CD14-positive monocyte (primary cell): ENCODE data around the gene UBE2D4. TPM values are rescaled to one million over a fixed set of nuclear protein-coding genes. Genes with fewer than 3 reads are reported as not detected.
"Not testable (repeated sequence)": the region's sequence is repeated elsewhere in the genome, so short reads cannot be mapped to it uniquely, and the experiment has no call there.

Experiments used
- DNase-seq, 3 donors: peaks; one replicate each; pipeline ENCODE4 v3.0.0-alpha.2; 2011 to 2022
- H2AFZ ChIP-seq: 2 replicates; pipeline ENCODE4 v1.6.0; 2012; ENCODE audit warnings: mild to moderate bottlenecking, low read depth, low read length, inconsistent platforms; ENCODE audit not compliant: insufficient read depth, poor library complexity, severe bottlenecking
- H3K27ac ChIP-seq, 2 donors: 1 replicate in 1 of 2; 2 replicates in 1 of 2; pipeline ENCODE4 v1.5.1; 2012 to 2013; ENCODE audit warnings: low read length in 2 of 2, control low read depth in 1 of 2, inconsistent platforms in 1 of 2, low read depth in 1 of 2, mild to moderate bottlenecking in 1 of 2
- H3K27me3 ChIP-seq, 2 donors: one replicate each; pipeline versions ENCODE4 v1.6.0 to v1.6.1; 2011 to 2013; ENCODE audit warnings: low read length in 2 of 2; ENCODE audit not compliant: control insufficient read depth in 2 of 2, insufficient read depth in 2 of 2
- H3K36me3 ChIP-seq, 2 donors: replicated peaks in 1 of 2; 1 replicate in 1 of 2; 2 replicates in 1 of 2; pipeline versions ENCODE4 v1.5.1 to v1.6.1; 2012 to 2013; ENCODE audit warnings: low read length in 2 of 2, control low read depth in 1 of 2, inconsistent platforms in 1 of 2, mild to moderate bottlenecking in 1 of 2; ENCODE audit not compliant: insufficient read depth in 2 of 2, control insufficient read depth in 1 of 2
- H3K4me1 ChIP-seq, 2 donors: 1 replicate in 1 of 2; 2 replicates in 1 of 2; pipeline versions ENCODE4 v1.5.1 to v1.6.1; 2012 to 2013; ENCODE audit warnings: low read length in 2 of 2, control low read depth in 1 of 2, inconsistent platforms in 1 of 2, mild to moderate bottlenecking in 1 of 2, moderate library complexity in 1 of 2; ENCODE audit not compliant: insufficient read depth in 2 of 2, control insufficient read depth in 1 of 2
- H3K4me2 ChIP-seq: replicated peaks from 2 replicates; pipeline ENCODE3; 2012; ENCODE audit warnings: low read length, moderate library complexity, mild to moderate bottlenecking; ENCODE audit not compliant: poor library complexity, severe bottlenecking; ENCODE audit errors: extremely low read depth
- H3K4me3 ChIP-seq, 3 experiments: fragments of 200-600 bp in 1 of 3; sonication (generic) in 1 of 3; replicated peaks in 1 of 3; 1 replicate in 2 of 3; 2 replicates in 1 of 3; pipeline ENCODE4 v1.5.1; 2011 to 2013; ENCODE audit warnings: low read length in 3 of 3, mild to moderate bottlenecking in 3 of 3, control low read depth in 2 of 3, low read depth in 2 of 3, inconsistent platforms in 1 of 3, moderate library complexity in 1 of 3
- H3K79me2 ChIP-seq: 2 replicates; pipeline ENCODE4 v1.6.0; 2012; ENCODE audit warnings: mild to moderate bottlenecking, control low read depth, inconsistent platforms, low read length, moderate library complexity; ENCODE audit not compliant: insufficient read depth
- H3K9ac ChIP-seq: 2 replicates; pipeline ENCODE4 v1.6.0; 2017; ENCODE audit warnings: low read length, mild to moderate bottlenecking; ENCODE audit not compliant: insufficient read depth, poor library complexity, severe bottlenecking
- H3K9me3 ChIP-seq, 2 donors: replicated peaks in 1 of 2; 1 replicate in 1 of 2; 2 replicates in 1 of 2; pipeline versions ENCODE4 v1.5.1 to v1.6.1; 2012 to 2013; ENCODE audit warnings: low read length in 2 of 2, control low read depth in 1 of 2; ENCODE audit not compliant: control insufficient read depth in 1 of 2, insufficient read depth in 1 of 2
- H4K20me1 ChIP-seq: 2 replicates; pipeline ENCODE4 v1.6.0; 2012; ENCODE audit warnings: mild to moderate bottlenecking, low read length, control low read depth, moderate library complexity; ENCODE audit not compliant: insufficient read depth
- H3K27ac Mint-ChIP-seq, 7 donors: one replicate each; pipeline ENCODE4 v1.8.0; 2020; ENCODE audit warnings: mild to moderate bottlenecking in 7 of 7, mixed read lengths in 7 of 7, moderate library complexity in 6 of 7, inconsistent platforms in 2 of 7
- H3K27me3 Mint-ChIP-seq, 3 donors: one replicate each; pipeline ENCODE4 v1.8.0; 2021 to 2022; ENCODE audit warnings: low read depth in 3 of 3, mild to moderate bottlenecking in 3 of 3, mixed read lengths in 3 of 3, moderate library complexity in 3 of 3, inconsistent platforms in 1 of 3
- H3K36me3 Mint-ChIP-seq, 2 donors: one replicate each; pipeline ENCODE4 v1.8.0; 2020; ENCODE audit warnings: mixed read lengths in 2 of 2, inconsistent platforms in 1 of 2, mild to moderate bottlenecking in 1 of 2
- H3K4me1 Mint-ChIP-seq: one replicate; pipeline ENCODE4 v1.8.0; 2020; ENCODE audit warnings: mild to moderate bottlenecking, mixed read lengths
- H3K4me3 Mint-ChIP-seq, 2 donors: one replicate each; pipeline ENCODE4 v1.8.0; 2020; ENCODE audit warnings: mild to moderate bottlenecking in 2 of 2, mixed read lengths in 2 of 2, moderate library complexity in 1 of 2
- H3K9me3 Mint-ChIP-seq, 7 donors: one replicate each; pipeline ENCODE4 v1.8.0; 2020 to 2022; ENCODE audit warnings: mixed read lengths in 7 of 7, mild to moderate bottlenecking in 6 of 7, moderate library complexity in 6 of 7, inconsistent platforms in 2 of 7
- CTCF ChIP-seq: fragments of 200-600 bp; IDR thresholded peaks from one replicate; pipeline ENCODE4 v1.8.0; 2022; ENCODE audit warnings: antibody characterized with exemption, mild to moderate bottlenecking
- WGBS: methylation state at CpG from one replicate; pipeline ENCODE4 v1.1.5; 2013; ENCODE audit warnings: missing lambda C conversion rate; ENCODE audit not compliant: insufficient coverage; 5-methylcytosine and 5-hydroxymethylcytosine counted together
- intact Hi-C, 2 donors: fragments of 100-400 bp; cut with micrococcal nuclease; formaldehyde crosslinking; loops; one replicate each; pipeline versions ENCODE4 v1.15.0 to v1.15.1; 2023
- polyA plus RNA-seq, 3 donors: library from polyadenylated mRNA; depleted of rRNA in 1 of 3; unstranded in 2 of 3; stranded (reverse) in 1 of 3; fragments of 300-500 nt in 2 of 3; fragments of >200 nt in 1 of 3; fragmentation: Illumina TruSeq in 2 of 3; gene quantifications; 1 replicate in 2 of 3; 2 replicates in 1 of 3; pipeline ENCODE4 v1.2.3, GENCODE V29; 2012 to 2021

The UBE2D4 gene
- polyA plus RNA-seq, 3 donors = 8.2 to 10.9 (median 8.8) TPM

- H3K4me1 Mint-ChIP-seq = no peaks in the 10 kb centered on the region
- no peak overlapping the region for H3K4me3 ChIP-seq
Measured at GRCh38 chr7:43960933-43961332, 34.7 kb downstream of the UBE2D4 start.

GRCh38 chr7:43966392-43966791, 40.2 kb downstream of the UBE2D4 start:
- not testable (repeated sequence) for H3K4me1 Mint-ChIP-seq

More at GRCh38 chr7:43960933-43961332, 34.7 kb downstream of the UBE2D4 start:
- Histone ChIP-seq H4K20me1 (no peaks in the 10 kb centered on the region), H3K4me1 (no peaks in the 10 kb centered on the region), H3K27ac (no peak overlapping the region), H3K79me2 (no peaks in the 10 kb centered on the region), H3K4me2 (no peak overlapping the region), H3K27me3 (no peaks in the 10 kb centered on the region), H3K36me3 (no peaks in the 10 kb centered on the region), H3K9ac (no peak overlapping the region), H3K9me3 (no peaks in the 10 kb centered on the region), H2AFZ (no peak overlapping the region)
- no peak for TF ChIP-seq CTCF
- H3K36me3 Mint-ChIP-seq = peaks cover 4 to 6% of the 10 kb centered on the region in 2 donors
- no peak for DNase-seq
- H3K4me3 Mint-ChIP-seq = no peak overlapping the region
- H3K27ac Mint-ChIP-seq = no peak overlapping the region
- WGBS = 0% methylated on average over 1 of the region's 1 CpG
- peaks cover 0 to 11% (median 4%) of the 10 kb centered on the region in 7 donors for H3K9me3 Mint-ChIP-seq
- intact Hi-C loops = no loop called here
- H3K27me3 Mint-ChIP-seq = no peaks in the 10 kb centered on the region

DNA sequence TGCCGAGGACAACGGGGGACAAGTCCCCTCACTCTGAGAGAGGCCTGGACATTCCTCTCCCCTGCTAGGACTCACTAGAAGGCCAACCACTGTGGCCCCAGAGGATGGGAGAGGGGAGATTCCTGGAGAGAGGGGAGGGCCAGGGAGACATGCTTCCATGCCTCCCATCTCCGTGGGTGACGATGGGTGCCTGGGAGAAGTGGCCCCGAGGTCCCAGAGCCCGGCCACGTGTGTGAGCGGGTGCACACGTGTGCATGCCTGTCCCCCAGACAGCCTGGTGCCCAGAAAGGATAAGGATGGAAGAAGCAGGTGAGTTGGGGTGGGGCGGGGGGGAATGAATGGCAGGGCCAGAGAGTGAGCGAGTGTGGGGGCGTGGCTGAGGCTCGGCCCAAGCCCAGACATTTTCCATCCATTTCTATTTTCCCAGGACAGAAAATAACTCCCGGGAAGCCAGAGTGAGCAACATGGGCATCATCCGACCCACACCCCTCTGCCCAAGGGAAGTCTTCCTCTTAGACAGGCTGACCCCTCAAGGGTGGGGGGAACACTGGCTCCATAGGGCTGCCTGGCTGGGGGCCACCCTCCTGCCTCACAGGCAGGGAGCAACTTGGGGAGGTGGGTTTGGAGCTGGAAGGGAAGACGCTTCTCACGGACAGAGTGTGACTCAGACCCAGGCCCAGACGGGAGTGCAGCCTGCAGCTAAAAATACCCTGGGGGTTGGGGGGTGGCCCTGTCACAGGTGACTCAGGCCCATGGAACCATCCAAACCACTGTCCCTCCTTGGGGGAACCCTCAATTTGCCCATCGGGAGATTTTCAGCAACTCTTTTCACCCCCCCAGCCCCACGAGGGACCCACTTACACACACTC, 42.2 kb downstream of the UBE2D4 start:
- H3K4me3 Mint-ChIP-seq, H2AFZ ChIP-seq, H3K4me1 ChIP-seq, H3K9me3 ChIP-seq, H3K36me3 ChIP-seq, H3K27ac ChIP-seq, H3K36me3 Mint-ChIP-seq, H3K4me1 Mint-ChIP-seq, H3K4me3 ChIP-seq, H3K4me2 ChIP-seq, H3K9me3 Mint-ChIP-seq, H4K20me1 ChIP-seq, H3K9ac ChIP-seq, H3K27ac Mint-ChIP-seq, H3K27me3 Mint-ChIP-seq, H3K27me3 ChIP-seq, DNase-seq, H3K79me2 ChIP-seq, intact Hi-C loops: not testable (repeated sequence)
- WGBS = no CpG with 5 or more reads among the region's 20 CpGs

More at GRCh38 chr7:43966392-43966791, 40.2 kb downstream of the UBE2D4 start:
- H3K27ac Mint-ChIP-seq, H3K27ac ChIP-seq, H2AFZ ChIP-seq, H3K36me3 ChIP-seq, DNase-seq, H3K4me2 ChIP-seq, H3K4me3 ChIP-seq, H3K79me2 ChIP-seq, H3K9me3 ChIP-seq, H3K9me3 Mint-ChIP-seq, H3K4me3 Mint-ChIP-seq, intact Hi-C loops, H3K27me3 Mint-ChIP-seq, H3K4me1 ChIP-seq, H3K27me3 ChIP-seq, H4K20me1 ChIP-seq, H3K36me3 Mint-ChIP-seq, H3K9ac ChIP-seq: not testable (repeated sequence)
- no CpG with 5 or more reads among the region's 3 CpGs for WGBS

- H3K4me1 Mint-ChIP-seq, H3K27ac ChIP-seq, H3K79me2 ChIP-seq, H3K36me3 Mint-ChIP-seq, H3K4me3 ChIP-seq, intact Hi-C loops, H3K36me3 ChIP-seq, H2AFZ ChIP-seq, DNase-seq, H3K27ac Mint-ChIP-seq, H3K4me2 ChIP-seq, H4K20me1 ChIP-seq, H3K9ac ChIP-seq, H3K27me3 Mint-ChIP-seq, H3K9me3 ChIP-seq, H3K4me3 Mint-ChIP-seq, H3K27me3 ChIP-seq, H3K9me3 Mint-ChIP-seq, H3K4me1 ChIP-seq: not testable (repeated sequence)
- WGBS = 100% methylated on average over 1 of the region's 11 CpGs
Measured at GRCh38 chr7:43969586-43969985, 43.4 kb downstream of the UBE2D4 start.
